ENCODE measurements around the gene UBE2C.

GRCh38 chr20:45848421-45848820 lies 36.0 kb downstream of the UBE2C start:
- TF ChIP-seq, protein P1, sequence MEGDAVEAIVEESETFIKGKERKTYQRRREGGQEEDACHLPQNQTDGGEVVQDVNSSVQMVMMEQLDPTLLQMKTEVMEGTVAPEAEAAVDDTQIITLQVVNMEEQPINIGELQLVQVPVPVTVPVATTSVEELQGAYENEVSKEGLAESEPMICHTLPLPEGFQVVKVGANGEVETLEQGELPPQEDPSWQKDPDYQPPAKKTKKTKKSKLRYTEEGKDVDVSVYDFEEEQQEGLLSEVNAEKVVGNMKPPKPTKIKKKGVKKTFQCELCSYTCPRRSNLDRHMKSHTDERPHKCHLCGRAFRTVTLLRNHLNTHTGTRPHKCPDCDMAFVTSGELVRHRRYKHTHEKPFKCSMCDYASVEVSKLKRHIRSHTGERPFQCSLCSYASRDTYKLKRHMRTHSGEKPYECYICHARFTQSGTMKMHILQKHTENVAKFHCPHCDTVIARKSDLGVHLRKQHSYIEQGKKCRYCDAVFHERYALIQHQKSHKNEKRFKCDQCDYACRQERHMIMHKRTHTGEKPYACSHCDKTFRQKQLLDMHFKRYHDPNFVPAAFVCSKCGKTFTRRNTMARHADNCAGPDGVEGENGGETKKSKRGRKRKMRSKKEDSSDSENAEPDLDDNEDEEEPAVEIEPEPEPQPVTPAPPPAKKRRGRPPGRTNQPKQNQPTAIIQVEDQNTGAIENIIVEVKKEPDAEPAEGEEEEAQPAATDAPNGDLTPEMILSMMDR (IDR thresholded peaks at IDR 0.05) = no peak
- TF ChIP-seq EZH2 (IDR thresholded peaks at IDR 0.05; ENCODE audit: borderline replicate concordance, insufficient read depth, low read depth, low read length, poor library complexity, severe bottlenecking) = no peak
